ENCODE measurements around the gene PPP1R3C.

PPP1R3C gene

GRCh38 chr10:91629715-91630549 lies 2.9 kb downstream of the PPP1R3C start:
- H3K4me3 ChIP-seq: no peak overlapping the region

GRCh38 chr10:91628383-91628782 lies 4.5 kb downstream of the PPP1R3C start:
- H3K4me2 ChIP-seq: no peak overlapping the region
- no peak overlapping the region for H3K27ac ChIP-seq
- no peak for TF ChIP-seq Cebpa-rat (IDR thresholded peaks at IDR 0.05)
- H3K9ac ChIP-seq: no peak overlapping the region
- H4K20me1 ChIP-seq: no peaks in the 10 kb centered on the region
- H3K4me3 ChIP-seq: no peak overlapping the region
- H3K27me3 ChIP-seq: no peaks in the 10 kb centered on the region
- H3K4me1 ChIP-seq: no peaks in the 10 kb centered on the region
- H3K9me3 ChIP-seq: peaks cover 13% of the 10 kb centered on the region
- H3K36me3 ChIP-seq: no peaks in the 10 kb centered on the region

More at GRCh38 chr10:91629715-91630549, 2.9 kb downstream of the PPP1R3C start:
- Histone ChIP-seq H3K4me2 (no peak overlapping the region), H3K36me3 (no peaks in the 10 kb centered on the region), H3K4me1 (no peaks in the 10 kb centered on the region), H4K20me1 (no peaks in the 10 kb centered on the region), H3K9me3 (peaks cover 8% of the 10 kb centered on the region), H3K9ac (no peak overlapping the region), H3K27me3 (no peaks in the 10 kb centered on the region), H3K27ac (no peak overlapping the region)
- TF ChIP-seq Cebpa-rat (IDR thresholded peaks at IDR 0.05): no peak

GRCh38 chr10:91627344-91628102 lies 5.3 kb downstream of the PPP1R3C start:
- Histone ChIP-seq H3K4me1 (no peaks in the 10 kb centered on the region), H3K4me2 (no peak overlapping the region), H3K9me3 (peaks cover 5% of the 10 kb centered on the region; the same call in 1 of the 2 replicates), H3K27me3 (no peaks in the 10 kb centered on the region), H3K4me3 (no peak overlapping the region), H4K20me1 (no peaks in the 10 kb centered on the region), H3K36me3 (no peaks in the 10 kb centered on the region), H3K9ac (no peak overlapping the region), H3K27ac (no peak overlapping the region)
- no peak for TF ChIP-seq Cebpa-rat (IDR thresholded peaks at IDR 0.05)

GRCh38 chr10:91626936-91627335 lies 5.9 kb downstream of the PPP1R3C start:
- no peaks in the 10 kb centered on the region for H3K4me1 ChIP-seq
- H3K9me3 ChIP-seq: peaks cover 10% of the 10 kb centered on the region
- no peak for TF ChIP-seq Cebpa-rat (IDR thresholded peaks at IDR 0.05)
- no peak overlapping the region for H3K4me3 ChIP-seq
- H3K4me2 ChIP-seq: no peak overlapping the region
- no peaks in the 10 kb centered on the region for H4K20me1 ChIP-seq
- H3K27ac ChIP-seq: no peak overlapping the region
- H3K9ac ChIP-seq: no peak overlapping the region
- no peaks in the 10 kb centered on the region for H3K27me3 ChIP-seq
- no peaks in the 10 kb centered on the region for H3K36me3 ChIP-seq

GRCh38 chr10:91624633-91625032 lies 8.2 kb downstream of the PPP1R3C start:
- no peaks in the 10 kb centered on the region for H3K27me3 ChIP-seq
- no peaks in the 10 kb centered on the region for H4K20me1 ChIP-seq
- no peak overlapping the region for H3K9ac ChIP-seq
- no peaks in the 10 kb centered on the region for H3K4me1 ChIP-seq
- H3K27ac ChIP-seq: no peak overlapping the region
- H3K4me2 ChIP-seq: no peak overlapping the region
- no peaks in the 10 kb centered on the region for H3K36me3 ChIP-seq
- TF ChIP-seq Cebpa-rat (IDR thresholded peaks at IDR 0.05): no peak
- peaks cover 14% of the 10 kb centered on the region for H3K9me3 ChIP-seq
- no peak overlapping the region for H3K4me3 ChIP-seq

- no peak overlapping the region for H3K4me2 ChIP-seq
- no peaks in the 10 kb centered on the region for H3K27me3 ChIP-seq
- no peaks in the 10 kb centered on the region for H4K20me1 ChIP-seq
- H3K9me3 ChIP-seq: peaks cover 14% of the 10 kb centered on the region
- TF ChIP-seq Cebpa-rat (IDR thresholded peaks at IDR 0.05): no peak
- H3K9ac ChIP-seq: no peak overlapping the region
- no peaks in the 10 kb centered on the region for H3K36me3 ChIP-seq
- no peak overlapping the region for H3K27ac ChIP-seq
- H3K4me1 ChIP-seq: no peaks in the 10 kb centered on the region
- H3K4me3 ChIP-seq: no peak overlapping the region
Observed at GRCh38 chr10:91622601-91623000, 10.3 kb downstream of the PPP1R3C start.

GRCh38 chr10:91621483-91622113 lies 11.3 kb downstream of the PPP1R3C start:
- Histone ChIP-seq H3K36me3 (no peaks in the 10 kb centered on the region), H3K4me2 (no peak overlapping the region), H3K9ac (no peak overlapping the region), H3K4me3 (no peak overlapping the region), H3K9me3 (peaks cover 14% of the 10 kb centered on the region), H3K27ac (no peak overlapping the region), H3K4me1 (no peaks in the 10 kb centered on the region), H3K27me3 (no peaks in the 10 kb centered on the region), H4K20me1 (no peaks in the 10 kb centered on the region)
- TF ChIP-seq Cebpa-rat (IDR thresholded peaks at IDR 0.05): no peak

GRCh38 chr10:91617072-91617609 lies 15.7 kb downstream of the PPP1R3C start:
- Histone ChIP-seq H3K4me2 (no peak overlapping the region), H3K27me3 (no peaks in the 10 kb centered on the region), H4K20me1 (no peaks in the 10 kb centered on the region), H3K9ac (no peak overlapping the region), H3K4me1 (no peaks in the 10 kb centered on the region), H3K9me3 (peaks cover 6% of the 10 kb centered on the region; the same call in 1 of the 2 replicates), H3K27ac (no peak overlapping the region), H3K4me3 (no peak overlapping the region), H3K36me3 (no peaks in the 10 kb centered on the region)
- TF ChIP-seq Cebpa-rat (IDR thresholded peaks at IDR 0.05): no peak

- H3K4me3 ChIP-seq: no peak overlapping the region
- H3K36me3 ChIP-seq: no peaks in the 10 kb centered on the region
- H3K27me3 ChIP-seq: no peaks in the 10 kb centered on the region
- H3K4me1 ChIP-seq: no peaks in the 10 kb centered on the region
- no peak for TF ChIP-seq Cebpa-rat (IDR thresholded peaks at IDR 0.05)
- no peak overlapping the region for H3K9ac ChIP-seq
- no peaks in the 10 kb centered on the region for H4K20me1 ChIP-seq
- no peak overlapping the region for H3K4me2 ChIP-seq
- no peaks in the 10 kb centered on the region for H3K9me3 ChIP-seq
- H3K27ac ChIP-seq: no peak overlapping the region
Observed at GRCh38 chr10:91616137-91616536, 16.7 kb downstream of the PPP1R3C start.

All from BLaER1 (cell line).